HepG2 (cell line): ENCODE data around the gene AGPAT3. TPM values are rescaled to one million over a fixed set of nuclear protein-coding genes. Genes with fewer than 3 reads are reported as not detected.

Source experiments
- AHDC1 ChIP-seq: sonication (generic); formaldehyde crosslinking; IDR thresholded peaks from 2 replicates; pipeline ENCODE4 v1.5.1; 2020; ENCODE audit warnings: mild to moderate bottlenecking, missing genetic modification reagents, borderline replicate concordance
- CBX5 ChIP-seq: sonication (generic); formaldehyde crosslinking; IDR thresholded peaks from 2 replicates; pipeline ENCODE4 v1.4.0; 2020; ENCODE audit warnings: missing genetic modification reagents, borderline replicate concordance
- HMGA1 ChIP-seq: sonication (generic); formaldehyde crosslinking; conservative IDR thresholded peaks from 2 replicates; pipeline ENCODE4 v1.4.0; 2020; ENCODE audit warnings: missing genetic modification reagents
- NFIC ChIP-seq: IDR thresholded peaks from 2 replicates; pipeline ENCODE4 v1.6.1; 2012; ENCODE audit warnings: mild to moderate bottlenecking, low read length, inconsistent platforms
- NFYC ChIP-seq: IDR thresholded peaks from 2 replicates; pipeline ENCODE4 v1.6.1; 2016; ENCODE audit warnings: missing genetic modification reagents, missing compliant biosample characterization
- POGZ ChIP-seq: sonication (generic); formaldehyde crosslinking; IDR thresholded peaks from 2 replicates; pipeline ENCODE4 v1.4.0; 2020; ENCODE audit warnings: mild to moderate bottlenecking, missing genetic modification reagents
- RAD21 ChIP-seq: fragments of 450-650 bp; formaldehyde crosslinking; IDR thresholded peaks from 2 replicates; pipeline ENCODE4 v1.5.0; 2020; ENCODE audit warnings: mild to moderate bottlenecking
- SOX6 ChIP-seq, 2 experiments: fragments of 450-650 bp in 1 of 2; sonication (generic) in 1 of 2; formaldehyde crosslinking in 1 of 2; IDR thresholded peaks; 2 replicates each; pipeline versions ENCODE4 v1.4.0 to v1.6.1; 2017 to 2020; ENCODE audit warnings: antibody characterized with exemption in 1 of 2, mild to moderate bottlenecking in 1 of 2, missing genetic modification reagents in 1 of 2
- TBX3 ChIP-seq: fragments of 450-650 bp; IDR thresholded peaks from 2 replicates; pipeline ENCODE4 v1.6.1; 2017; ENCODE audit warnings: antibody characterized with exemption, mild to moderate bottlenecking, inconsistent platforms, borderline replicate concordance
- TCF7L2 ChIP-seq: IDR thresholded peaks from 2 replicates; pipeline ENCODE4 v1.6.1; 2011; ENCODE audit warnings: mild to moderate bottlenecking, low read depth, low read length, moderate library complexity
- UBTF ChIP-seq: sonication (generic); formaldehyde crosslinking; IDR thresholded peaks from 2 replicates; pipeline ENCODE4 v1.4.0; 2020; ENCODE audit warnings: mild to moderate bottlenecking, missing genetic modification reagents
- ZBTB25 ChIP-seq: IDR thresholded peaks from 2 replicates; pipeline ENCODE4 v1.6.1; 2018; ENCODE audit warnings: missing genetic modification reagents
- ZBTB7A ChIP-seq: sonication (generic); formaldehyde crosslinking; IDR thresholded peaks from 2 replicates; pipeline ENCODE4 v1.8.0; 2022; ENCODE audit warnings: mild to moderate bottlenecking, missing genetic modification reagents
- ZNF180 ChIP-seq: sonication (generic); formaldehyde crosslinking; IDR thresholded peaks from 2 replicates; pipeline ENCODE4 v1.4.0; 2020; ENCODE audit warnings: low read depth, missing genetic modification reagents, borderline replicate concordance
- ZNF331 ChIP-seq: sonication (generic); formaldehyde crosslinking; IDR thresholded peaks from 2 replicates; pipeline ENCODE4 v1.4.0; 2020; ENCODE audit warnings: missing genetic modification reagents
- polyA plus RNA-seq, 8 experiments: library from polyadenylated mRNA; depleted of rRNA in 3 of 8; stranded (reverse) in 7 of 8; unstranded in 1 of 8; fragments of >200 nt; fragmentation: Illumina TruSeq in 4 of 8; extraction: Trizol in 4 of 8; gene quantifications; 2 replicates each; pipeline versions ENCODE4 v1.2.1 to v1.2.3, GENCODE V29; 2011 to 2016; ENCODE audit warnings: low read depth in 4 of 8, missing spikeins in 1 of 8, mixed read lengths in 1 of 8; ENCODE audit not compliant: insufficient read depth in 1 of 8
- total RNA-seq, 5 experiments: library from RNA; depleted of rRNA; stranded (reverse); fragments of >200 nt; fragmentation: Illumina TruSeq; extraction: Trizol; gene quantifications; 2 replicates each; pipeline ENCODE4 v1.2.3, GENCODE V29; 2016; ENCODE audit warnings: low read depth in 1 of 5

Gene AGPAT3
- total and polyA plus RNA-seq, 2 of the 13 experiments (the other 11 are each of a cell fraction or from before 2014, with no cell fraction given): 32.2 to 54.4 TPM

DNA sequence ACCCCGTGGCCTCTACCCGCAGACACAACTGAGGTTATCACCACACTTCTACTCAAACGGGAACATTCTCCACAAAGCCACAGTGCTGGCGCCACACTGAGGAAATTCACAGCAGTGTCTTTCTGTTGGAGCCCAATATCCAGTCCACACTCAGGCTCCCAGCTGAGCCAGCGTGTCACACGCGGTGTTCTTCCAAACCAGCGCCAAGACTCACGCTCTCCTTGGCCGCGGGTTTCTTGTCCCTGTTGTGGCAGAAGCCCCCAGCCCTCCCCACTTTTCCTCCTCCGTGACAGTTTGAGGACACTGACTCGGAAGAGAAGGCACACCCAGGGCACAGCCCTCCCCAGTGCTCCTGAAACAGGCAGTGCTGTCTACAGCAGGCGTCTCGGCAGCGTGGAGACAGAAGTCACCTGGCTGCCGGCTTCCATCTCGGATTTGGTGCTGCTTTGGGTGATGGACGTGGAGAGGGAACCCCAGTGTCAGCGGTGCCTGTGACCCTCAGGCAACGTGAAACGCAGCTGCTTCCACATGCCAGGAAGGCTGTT lies 35.4 kb upstream of the AGPAT3 start (continued):
- no peak for TF ChIP-seq NFIC
- TF ChIP-seq TCF7L2: no peak
- no peak for TF ChIP-seq TBX3
- no peak for TF ChIP-seq UBTF (CRISPR knock-in tag)
- TF ChIP-seq ZBTB7A (CRISPR knock-in tag): no peak
- no peak for TF ChIP-seq HMGA1 (CRISPR knock-in tag)
- TF ChIP-seq SOX6 (IDR thresholded peaks at IDR 0.05): no peak
- TF ChIP-seq SOX6 (CRISPR knock-in tag; IDR thresholded peaks at IDR 0.05): no peak
- peak; percentile 38; the same call in 1 of the 2 replicates for TF ChIP-seq RAD21
- TF ChIP-seq CBX5: no peak
- no peak for TF ChIP-seq ZNF180 (CRISPR knock-in tag)
- TF ChIP-seq NFYC (CRISPR knock-in tag): no peak
- no peak for TF ChIP-seq ZNF331 (CRISPR knock-in tag)
- no peak for TF ChIP-seq POGZ (CRISPR knock-in tag)
- no peak for TF ChIP-seq AHDC1 (CRISPR knock-in tag)
- TF ChIP-seq ZBTB25 (CRISPR knock-in tag): no peak
